Measurements from ENCODE around the gene ARVCF.

ARVCF gene

DNA sequence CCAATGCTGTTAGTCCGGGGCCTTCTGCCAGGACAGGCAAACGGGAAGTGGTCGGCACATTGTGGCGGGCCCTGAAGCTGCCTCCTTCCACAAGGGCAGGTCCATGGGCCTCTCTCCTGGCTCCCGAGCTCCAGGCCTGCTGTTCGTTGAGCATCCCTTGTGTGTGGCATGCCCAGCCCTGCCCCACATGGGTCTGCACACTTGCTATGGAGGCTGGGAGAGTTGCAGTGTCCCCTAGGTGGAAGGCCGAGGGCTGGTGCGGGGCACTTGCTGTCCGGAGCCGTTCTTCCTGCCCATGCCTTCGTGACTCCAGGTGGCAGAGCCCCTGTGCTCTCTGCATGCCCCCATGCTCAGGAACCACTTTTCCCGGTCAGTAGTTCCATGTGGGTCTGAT is 37.4 kb upstream of the ARVCF start:
- DNase-seq (ENCODE audit: low read depth in 2 of 2) = no peak

DNA sequence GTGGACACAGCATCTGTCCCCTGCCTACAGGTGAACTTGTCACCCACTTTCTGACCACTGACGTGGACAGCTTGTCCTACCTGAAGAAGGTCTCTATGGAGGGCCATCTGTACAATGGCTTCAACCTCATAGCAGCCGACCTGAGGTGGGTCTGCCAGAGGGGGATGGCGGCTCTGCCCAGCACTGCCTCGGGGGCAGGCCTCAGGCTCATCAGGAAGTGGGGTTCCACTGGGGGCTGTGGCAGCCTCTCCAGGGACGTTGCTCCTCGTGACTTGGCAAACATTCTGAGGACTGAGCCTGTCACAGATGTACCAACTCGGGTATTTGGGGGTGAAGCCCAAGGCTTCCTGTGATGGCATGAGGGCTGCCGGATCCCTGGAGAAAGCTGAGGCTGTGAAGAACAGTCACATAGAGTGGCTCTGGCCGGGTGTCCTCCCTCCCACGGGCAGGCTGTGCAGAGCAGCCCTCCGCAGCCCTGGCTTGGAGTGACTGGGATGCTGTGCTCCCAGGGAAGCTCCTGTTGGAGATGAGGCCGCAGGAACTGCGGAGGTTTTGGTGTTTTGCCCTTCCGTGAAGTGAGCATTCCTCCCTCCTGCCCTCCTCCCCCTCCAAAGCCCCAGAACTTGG is 36.9 kb upstream of the ARVCF start:
- DNase-seq (ENCODE audit: low read depth in 2 of 2) = no peak

DNA sequence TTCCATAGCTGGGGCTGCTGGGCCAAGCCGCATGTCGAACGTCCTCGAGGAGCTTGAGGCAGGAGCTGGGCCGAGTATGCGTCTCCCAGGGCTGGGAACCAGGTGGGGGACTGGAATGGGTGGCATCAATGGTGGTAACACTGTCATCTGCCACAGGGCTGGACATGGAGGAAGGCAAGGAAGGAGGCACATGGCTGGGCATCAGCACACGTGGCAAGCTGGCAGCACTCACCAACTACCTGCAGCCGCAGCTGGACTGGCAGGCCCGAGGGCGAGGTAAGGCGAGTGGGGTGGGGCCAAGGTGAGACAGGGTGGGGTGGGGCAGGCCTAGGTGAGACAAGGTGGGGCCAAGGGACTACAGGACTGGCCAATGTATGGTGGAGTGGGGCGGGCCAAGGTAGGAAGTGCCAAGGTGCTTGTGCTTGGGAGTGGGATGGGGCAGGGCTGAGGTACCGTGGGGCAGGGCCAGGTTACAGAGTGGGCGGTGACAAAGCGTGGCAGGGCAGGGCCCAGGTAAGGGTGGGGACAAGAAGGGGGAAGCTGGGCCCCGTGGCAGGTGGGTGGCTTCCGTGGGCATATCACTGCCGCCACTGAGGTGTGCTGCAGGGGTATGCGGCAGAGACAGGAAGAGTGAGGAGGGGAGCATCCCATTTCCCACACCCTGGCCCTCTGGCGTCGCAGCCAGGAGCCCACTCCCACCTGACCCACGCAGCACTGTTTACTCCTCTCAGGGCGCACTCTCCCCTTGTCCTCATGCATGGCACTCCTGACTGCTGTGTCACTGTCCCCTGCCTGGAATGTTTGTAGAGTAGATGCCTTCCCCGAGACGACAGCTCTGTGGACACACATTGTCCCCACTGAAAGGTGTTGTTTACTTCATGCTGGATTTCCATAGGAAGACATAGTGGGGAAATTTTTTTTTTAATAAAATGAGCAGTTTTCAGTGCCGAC is 36.0 kb upstream of the ARVCF start:
- DNase-seq (ENCODE audit: low read depth in 2 of 2) = no peak

DNA sequence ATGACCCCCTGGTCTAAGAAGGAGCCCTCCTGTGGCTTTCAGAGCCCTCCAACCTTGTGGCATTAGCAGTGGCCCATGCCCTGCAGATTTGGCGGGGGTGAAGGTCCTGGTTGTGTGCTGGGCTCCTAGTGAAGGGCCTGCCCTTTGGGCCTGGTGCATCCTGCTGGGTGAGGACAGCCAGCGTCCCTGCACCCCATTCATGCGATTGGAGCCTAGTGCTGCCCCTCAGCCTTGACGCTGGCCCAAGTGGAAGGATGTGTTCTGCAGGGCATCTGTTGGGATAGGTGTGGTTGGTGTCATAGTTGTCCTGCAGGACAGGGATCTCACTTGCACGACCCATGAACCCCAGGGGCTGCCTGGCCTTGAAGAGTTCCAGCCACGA is 35.3 kb upstream of the ARVCF start:
- DNase-seq (ENCODE audit: low read depth in 2 of 2) = no peak

DNA sequence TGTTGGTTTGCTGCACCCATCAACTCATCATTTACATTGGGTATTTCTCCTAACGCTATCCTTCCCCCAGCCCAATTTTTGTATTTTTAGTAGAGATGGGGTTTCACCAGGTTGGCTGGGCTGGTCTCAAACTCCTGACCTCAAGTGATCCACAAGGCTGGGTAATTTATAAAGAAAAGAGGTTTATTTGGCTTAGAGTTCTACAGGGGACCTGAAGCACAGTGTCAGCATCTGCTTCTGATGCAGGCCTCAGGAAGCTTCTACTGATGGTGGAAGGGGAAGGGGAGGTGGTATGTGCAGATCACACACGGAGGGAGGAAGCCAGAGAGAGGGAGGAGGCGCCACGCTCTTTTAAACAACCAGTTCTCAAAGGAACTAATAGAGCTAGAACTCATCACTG is 30.1 kb upstream of the ARVCF start:
- no peak for DNase-seq (ENCODE audit: low read depth in 2 of 2)

DNA sequence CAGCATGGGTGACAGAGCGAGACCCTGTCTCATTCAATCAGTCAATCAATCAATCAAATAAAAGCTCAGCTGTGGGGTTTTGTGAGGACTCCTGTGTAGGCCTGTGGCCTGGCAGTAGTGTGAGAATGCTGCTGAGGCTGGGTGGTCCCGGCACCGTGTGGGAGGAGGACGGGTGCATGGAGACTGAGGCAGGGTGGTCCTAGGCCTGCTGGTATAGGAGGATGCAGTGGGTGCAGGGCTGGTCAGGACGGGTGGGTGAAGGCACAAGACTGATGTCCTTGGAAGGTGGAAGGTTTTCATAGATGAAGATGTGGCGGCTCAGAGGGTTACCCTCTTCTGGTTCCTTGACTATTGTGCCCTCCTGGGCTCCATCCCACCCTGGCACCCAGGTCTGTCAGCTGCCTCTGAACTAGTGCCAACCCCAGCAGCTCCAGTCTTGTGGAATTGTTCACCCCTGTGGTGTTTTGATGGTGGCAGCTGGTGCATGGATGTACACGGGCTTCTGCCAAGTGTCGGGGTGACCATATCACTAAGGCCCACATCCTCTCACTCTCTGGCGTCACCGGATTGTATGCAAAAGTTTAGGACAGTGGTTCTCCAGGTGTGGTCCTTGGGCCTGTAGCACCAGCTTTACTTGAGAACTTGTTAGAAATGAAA is 28.0 kb upstream of the ARVCF start:
- no peak for DNase-seq (ENCODE audit: low read depth in 2 of 2)

DNA sequence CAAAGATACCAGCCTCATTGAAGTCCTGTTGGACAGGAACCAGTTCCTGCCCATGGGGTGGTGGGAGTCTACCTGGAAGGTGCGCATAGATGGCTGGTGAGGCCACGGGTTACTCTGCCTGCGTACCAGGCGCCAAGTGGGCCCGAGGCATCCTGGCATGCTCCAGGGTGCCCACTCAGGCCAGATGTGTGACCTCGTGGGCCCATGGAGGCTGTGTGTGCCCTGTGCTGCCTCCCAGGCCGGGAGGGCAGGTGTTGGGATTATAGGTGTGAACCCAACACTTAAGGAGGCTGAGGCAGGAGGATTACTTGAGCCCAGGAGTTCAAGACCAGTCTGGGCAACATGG is 27.3 kb upstream of the ARVCF start:
- no peak for DNase-seq (ENCODE audit: low read depth in 2 of 2)

DNA sequence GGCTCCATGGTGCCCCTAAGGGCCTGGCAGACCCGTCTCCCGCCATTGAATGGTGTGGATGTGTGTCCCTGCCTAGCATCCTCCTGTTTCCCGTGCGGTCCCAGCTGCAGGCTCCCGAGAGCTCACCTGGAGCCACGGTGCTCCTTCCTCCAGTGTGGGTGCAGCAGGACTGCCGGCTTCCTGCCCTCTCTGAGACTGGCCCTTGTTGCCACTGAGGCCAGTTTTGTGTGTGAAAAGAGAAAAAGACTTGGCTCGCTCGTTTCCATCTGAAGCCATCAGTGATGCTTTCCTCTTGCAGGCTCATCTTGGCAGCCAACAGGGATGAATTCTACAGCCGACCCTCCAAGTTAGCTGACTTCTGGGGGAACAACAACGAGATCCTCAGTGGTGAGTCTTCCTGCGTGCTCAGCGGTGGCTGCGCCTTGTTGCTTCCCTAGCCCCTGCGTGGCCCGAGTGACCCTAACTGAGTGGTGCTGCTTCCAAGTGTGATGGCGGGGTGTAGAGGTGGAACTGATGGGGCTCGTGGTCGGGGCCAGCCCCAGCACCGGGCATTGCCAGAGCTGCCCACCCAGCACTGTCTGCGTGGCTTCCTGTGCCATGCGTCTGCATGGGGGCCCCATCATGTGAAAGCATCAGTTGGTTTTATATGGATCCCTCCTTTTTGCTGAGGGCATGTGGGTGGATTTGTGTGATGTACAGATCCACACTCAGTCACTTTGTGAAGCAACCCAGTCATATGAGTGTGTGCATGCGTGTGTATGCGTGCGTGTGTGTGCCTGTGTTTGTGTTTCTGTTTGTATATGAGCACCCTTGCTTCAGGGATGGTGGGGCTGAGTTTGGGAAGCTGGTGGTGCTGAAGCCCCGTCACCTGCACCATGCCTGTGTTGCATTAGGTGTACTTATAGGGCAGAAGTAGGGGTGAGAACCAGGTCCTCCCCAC is 26.7 kb upstream of the ARVCF start:
- no peak for DNase-seq (ENCODE audit: low read depth in 2 of 2)

DNA sequence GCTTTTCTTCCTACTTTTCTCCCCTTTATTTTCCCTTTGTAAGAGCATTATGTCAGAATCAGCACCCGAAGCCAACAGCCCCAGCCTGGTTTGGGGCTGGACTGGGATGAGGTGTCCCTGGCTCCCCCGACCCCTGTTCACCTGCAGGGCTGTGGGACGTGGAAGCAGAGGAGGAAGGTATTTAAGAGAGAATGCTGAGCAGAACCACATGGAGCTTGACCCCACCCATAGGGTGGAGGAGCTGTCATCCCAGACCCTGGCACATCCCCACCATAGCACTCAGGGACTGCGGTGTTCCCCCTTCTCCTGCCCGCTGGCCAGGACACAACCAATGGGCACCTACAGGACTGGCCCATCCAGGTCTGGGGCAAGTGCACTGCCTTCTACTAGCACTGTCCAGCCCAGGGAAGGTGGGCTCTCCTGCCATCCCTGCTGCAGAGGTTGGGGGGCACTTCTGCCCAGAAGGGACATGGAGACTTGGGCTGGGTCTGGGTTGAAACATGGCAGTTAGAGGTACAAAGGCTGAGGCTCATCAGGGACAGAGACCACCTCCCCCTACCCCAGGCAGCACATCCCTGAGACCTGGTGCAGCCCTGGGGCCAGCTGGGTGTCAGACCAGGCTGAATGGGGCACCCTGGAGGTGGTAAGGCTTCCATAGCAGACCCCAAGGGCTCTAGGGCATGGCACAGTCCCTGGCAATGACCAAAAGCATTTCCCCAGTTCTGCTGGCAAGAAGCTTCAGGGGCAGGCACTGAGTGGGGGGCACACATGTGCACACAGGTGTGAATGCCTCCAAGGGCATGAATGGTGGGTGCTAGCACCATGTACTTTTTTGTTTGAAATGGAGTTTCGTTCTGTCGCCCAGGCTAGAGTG is 23.9 kb upstream of the ARVCF start:
- DNase-seq (ENCODE audit: low read depth in 2 of 2) = no peak

DNA sequence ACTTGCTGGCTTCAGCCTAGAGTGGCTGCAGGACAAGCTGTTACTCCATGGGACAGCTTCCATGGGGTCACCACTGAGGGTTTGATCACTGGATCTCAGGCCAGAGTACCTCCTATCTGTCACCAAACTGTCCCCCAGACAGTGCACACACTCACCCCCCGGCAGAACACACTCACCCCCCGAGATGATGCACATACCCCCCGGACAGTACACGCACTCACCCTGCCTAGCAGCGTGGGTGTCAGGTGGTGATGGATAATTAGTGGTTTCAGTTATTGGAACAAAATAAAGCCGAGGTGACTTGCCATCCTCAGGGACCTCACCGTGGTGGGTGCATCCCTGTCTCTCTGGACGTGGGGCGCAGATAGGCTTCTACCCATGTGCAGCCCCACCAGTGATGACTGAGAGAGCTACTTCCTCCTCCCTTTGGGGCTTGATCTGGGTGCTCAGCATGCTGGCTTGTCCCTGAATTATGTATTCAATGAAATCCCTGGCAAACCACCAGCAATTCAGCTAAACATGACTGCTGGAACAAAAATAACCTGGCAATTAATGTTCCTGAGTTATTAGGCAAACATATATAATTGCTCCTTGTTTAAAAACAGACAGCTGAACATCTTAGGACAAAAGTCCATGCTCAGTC is 23.2 kb upstream of the ARVCF start:
- no peak for DNase-seq (ENCODE audit: low read depth in 2 of 2)

DNA sequence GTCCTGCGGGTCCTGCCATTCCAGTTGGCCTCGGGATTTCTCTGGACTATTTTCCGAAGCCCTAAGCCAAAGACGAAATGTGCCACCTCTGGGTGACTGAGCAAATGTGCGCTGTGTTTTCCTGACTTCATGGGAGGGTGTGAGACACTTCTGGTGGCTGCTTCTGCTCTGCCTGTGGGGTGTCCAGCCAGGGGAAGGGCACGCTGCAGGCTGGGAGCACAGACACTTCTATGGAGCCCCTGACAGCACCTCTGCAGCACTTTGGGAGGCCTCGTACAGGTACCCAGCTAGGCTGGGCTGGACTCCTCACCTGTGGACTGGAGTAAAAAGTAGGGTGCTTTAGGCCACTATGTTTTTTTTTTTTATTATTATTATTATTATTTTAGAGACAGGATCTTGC is 22.0 kb upstream of the ARVCF start:
- no peak for DNase-seq (ENCODE audit: low read depth in 2 of 2)

DNA sequence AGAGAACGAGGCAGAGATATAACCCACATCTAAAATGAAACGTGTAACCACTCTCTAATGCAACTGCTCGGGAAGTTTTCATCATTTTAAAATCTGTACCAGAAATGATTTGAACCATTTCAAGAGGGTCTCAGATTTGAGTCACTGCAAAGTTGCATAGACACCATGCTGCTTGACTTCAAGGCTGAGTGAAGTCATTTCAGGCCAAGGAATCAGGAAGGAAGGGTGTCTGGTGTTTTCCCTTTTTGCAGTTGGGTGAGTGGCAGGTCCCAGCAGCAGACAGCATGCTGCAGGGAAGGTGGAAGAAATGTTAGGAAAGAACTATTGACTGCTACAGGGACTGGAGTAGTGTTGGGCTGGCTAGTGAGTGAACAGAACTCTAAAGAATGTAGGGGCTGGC is 20.8 kb upstream of the ARVCF start:
- no peak for DNase-seq (ENCODE audit: low read depth in 2 of 2)

DNA sequence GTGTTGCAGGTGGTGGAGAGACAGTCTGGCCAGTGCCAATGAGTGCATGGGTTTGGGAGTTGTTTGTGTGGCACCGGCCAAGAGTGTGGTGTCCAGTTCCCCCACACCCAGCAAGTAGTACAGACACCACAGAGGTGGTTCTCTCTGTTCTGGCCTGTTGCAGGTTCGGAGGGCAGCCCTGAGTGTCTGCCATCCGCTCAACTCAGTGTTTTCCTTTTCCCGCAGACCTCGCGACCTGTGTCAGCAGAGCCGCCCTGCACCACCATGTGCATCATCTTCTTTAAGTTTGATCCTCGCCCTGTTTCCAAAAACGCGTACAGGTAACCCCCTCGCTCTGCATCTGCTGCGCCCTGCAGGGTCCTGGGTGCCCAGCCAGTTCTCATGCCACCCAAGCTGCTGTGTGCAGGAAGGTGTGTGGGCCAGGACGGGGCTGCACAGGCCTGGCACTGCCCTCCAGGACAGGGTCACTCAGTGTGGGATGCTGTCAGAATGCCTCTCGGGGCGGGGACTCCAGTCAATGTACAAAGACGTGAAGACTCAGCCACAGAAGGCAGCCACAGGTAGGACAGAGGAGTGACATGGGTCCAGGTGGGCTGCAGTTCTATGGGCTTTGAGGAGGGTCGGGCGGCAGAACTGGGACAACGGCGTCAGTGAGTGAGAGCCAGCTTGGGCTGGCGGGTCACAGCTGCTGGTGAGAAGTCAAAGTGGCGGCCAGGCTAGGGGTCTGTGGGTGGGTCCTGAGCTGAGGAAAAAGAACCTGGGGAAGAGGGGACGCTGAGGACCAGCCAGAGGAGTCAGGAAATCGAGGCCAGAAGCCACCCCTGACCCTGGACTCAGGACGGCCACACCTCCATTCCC is 20.1 kb upstream of the ARVCF start:
- DNase-seq (ENCODE audit: low read depth in 2 of 2) = no peak

DNA sequence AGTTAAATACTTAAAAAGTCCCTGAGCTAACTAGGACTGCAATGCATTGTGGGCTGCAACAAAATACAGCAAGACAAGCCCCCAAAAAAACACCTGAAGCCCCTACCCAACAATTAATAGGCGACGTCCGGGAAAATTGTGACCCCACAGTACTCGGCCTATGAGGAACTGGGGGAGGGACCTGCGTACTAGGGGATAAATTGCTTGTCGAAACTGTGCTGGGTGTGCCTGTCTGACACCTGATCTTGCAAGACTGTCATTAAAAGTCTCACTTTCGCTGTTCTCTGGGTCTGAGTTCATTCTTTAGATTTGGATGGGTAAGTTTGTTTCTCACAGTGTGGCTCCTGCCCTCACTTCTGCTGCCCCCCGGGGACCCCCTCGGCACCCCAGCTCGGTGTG is 19.5 kb upstream of the ARVCF start:
- DNase-seq (ENCODE audit: low read depth in 2 of 2) = no peak

DNA sequence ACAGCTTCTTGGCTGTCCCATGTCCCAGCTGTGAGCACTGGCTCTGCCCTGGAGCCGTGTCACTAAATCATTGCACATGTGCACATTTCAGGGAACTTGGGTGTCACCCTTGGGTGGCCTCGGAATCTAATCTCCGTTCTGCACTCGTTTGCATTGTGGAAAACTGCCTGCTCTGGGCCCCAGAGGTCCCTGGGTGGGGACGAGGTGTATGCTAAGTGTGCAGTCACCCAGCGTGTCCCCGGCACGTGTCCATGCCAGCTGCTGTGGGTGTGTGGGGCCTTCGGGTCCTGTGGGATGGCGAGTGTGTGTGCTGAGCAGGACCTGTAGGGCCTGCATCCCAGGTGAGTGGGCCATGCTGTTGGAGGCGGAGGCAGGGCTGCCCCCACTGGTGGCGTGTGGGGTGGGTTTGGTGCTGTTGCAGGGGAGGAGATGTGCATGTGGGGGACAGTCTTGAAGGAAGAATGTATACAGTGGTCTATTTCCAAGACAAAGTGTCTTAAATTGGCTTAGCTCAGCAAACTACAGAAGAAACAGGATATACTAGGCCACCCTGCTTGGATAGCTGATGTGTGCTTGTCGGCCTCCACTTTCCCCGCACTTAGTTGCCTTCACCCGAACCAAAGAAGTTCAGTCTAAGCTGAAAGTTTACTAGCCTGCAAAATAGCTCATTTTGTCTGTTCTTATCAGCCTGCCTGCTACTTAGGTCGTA is 18.9 kb upstream of the ARVCF start:
- DNase-seq (ENCODE audit: low read depth in 2 of 2) = no peak

DNA sequence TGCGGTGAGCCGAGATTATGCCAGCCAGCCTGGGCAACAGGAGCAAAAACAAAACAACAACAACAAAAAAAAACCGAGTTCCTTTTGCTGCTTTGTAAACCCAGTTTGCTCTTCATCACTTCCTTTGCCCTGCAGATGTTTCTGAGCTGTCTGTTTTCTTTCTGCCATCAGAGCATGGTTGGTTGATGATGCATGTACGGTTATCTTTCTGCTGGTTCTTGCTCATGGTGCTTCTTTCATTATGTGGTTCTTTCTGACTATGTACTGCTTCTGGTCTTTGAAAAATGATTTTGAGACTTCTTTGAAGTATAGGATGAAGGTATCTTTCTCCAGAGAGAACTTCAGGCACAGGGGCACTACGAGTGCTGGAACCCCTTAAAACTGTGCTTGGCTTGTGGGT is 17.5 kb upstream of the ARVCF start:
- DNase-seq (ENCODE audit: low read depth in 2 of 2) = no peak

DNA sequence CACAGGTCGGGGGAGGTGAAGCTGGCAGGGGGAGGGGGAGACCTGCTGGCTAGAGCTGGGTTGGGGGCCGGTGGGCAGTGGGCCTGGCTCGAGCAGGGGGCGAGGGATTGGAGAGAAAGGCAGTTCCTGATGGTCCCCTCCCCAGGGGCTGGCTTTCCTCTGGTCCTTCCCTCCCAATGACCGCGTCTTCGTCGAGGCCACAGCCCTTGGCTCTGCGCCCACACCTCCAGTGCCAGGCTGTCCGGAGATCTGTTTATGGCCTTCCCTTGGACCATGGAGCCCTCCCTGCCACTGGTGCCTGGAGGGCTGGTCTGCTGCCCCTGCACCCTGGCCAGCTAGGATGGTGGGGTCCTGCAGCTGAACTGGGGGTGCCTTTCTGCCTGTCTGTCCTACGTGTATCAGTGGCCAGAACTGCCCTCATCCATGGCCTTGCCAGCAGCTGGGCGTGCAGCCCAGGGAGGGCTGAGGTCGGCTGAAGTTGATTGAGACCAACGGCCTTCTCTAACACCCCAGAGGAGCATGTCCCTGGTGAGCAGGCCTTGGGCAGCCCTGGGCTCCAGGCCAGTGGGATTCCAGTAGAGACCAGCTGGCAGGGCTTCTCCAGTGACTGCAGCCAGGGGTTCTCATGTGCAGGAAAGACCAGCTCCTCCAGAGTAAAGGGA is 16.6 kb upstream of the ARVCF start:
- no peak for DNase-seq (ENCODE audit: low read depth in 2 of 2)

DNA sequence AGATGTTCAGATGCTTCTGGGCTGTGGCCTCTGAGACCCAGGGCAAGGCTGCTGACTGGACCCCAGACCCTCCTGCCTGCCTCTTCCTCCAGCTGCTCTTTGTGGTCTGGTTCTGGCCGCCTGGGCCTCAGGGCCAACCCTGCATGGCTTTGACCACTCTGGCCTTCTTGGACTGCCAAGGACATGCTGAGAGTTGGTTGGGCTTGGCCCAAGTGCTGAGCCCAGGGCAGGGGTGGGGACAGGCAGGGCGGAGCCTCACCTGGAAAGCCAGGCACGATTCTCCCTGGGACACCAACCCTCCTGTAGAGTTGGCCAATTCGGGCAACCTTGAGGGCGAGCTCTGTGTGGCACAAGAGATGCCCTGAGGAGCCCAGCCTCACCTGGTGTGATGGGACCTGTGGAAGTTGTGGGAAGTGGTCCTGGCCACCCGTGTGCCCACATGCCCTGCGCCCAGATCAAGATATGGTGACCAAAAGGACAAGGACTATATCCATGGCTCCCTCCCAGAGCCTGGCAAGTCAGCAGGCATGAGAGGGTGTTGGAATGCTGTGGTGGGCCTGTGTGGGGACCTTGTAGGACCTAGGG is 15.9 kb upstream of the ARVCF start:
- DNase-seq (ENCODE audit: low read depth in 2 of 2) = no peak

Data from stimulated activated CD4-positive, alpha-beta T cell treated with anti-CD3 and anti-CD28 coated beads, Interleukin-1b, Interleukin-23, amount 100 ng/mL, for 4 hours (primary cell).